GM18520 (cell line): ENCODE data around the gene WWC2.

ENCODE experiments used
- ATAC-seq: cut with Tn5 transposase; IDR thresholded peaks from one replicate; pipeline ENCODE4 v1.9.1; 2021; ENCODE audit not compliant: unreplicated experiment

The WWC2 gene

DNA sequence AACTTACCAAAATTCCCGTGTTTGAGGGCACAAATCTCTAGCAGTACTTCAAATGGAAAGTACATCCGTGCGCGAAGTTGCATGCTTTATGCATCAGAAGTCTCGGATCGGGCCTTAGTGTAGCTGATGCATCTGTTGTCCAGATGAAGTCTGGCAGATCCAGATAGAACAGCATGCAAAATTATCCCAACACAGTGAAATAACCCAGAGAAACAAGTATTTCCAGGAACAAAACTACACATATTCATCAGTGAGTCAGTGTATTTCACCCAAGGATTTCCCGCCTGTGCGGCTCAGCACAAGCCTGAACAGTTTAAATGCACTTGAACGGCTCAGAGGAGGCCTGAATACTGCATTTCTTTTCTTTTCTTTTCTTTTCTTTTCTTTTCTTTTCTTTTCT lies 250.6 kb downstream of the WWC2 start:
- no peak for ATAC-seq

DNA sequence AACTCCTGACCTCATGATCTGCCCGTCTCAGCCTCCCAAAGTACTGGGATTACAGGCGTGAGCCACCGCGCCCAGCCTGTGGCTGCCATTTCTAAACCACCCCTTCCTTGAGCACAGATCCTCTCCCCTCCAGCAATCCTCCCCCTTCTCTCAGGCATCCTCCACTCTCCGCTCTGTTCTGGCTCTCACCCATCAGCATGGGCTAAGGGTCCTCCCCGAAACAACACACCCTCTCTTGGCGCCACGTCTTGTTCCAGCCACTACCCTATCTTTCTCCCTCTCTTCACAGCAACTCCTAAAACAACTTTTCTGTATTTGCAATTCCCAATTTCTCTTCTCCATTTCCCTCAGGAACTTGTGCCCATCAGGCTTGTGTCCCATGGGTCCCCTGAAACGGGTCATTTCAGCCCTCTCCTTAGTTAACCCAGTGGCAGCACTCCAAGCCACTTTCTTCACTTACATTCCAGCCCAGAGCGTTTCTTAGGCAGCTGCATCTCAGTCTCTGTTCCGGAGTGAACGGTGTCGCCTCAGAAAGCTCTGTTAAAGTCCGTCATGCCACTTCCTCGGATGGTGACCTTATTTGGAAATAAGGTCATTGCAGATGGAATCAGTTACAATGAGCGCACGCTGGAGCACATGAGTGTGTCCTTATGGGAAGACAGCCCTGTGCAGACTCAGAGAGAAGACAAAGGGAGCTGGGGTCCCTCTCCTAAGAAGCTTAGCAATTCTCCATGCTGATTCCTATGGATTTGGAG lies 251.4 kb downstream of the WWC2 start:
- no peak for ATAC-seq

DNA sequence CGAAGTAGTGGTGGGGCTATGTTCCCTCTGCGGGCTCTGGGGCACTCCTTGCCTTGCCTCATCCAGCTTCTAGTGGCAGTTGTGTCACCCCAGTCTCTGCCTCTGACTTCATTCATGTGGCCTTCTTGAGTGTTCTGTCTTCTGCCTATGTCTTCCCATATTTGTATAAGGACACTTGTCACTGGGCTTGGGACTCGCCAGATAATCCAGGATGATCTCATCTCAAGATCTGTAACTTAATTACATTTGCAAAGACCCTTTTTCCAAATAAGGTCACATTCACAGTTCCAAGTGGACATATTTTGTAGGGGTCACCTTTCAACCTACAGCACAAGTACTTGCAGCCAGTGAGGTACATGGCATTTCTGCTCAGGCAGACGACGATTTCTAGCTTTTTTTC lies 253.5 kb downstream of the WWC2 start:
- ATAC-seq, result no peak

DNA sequence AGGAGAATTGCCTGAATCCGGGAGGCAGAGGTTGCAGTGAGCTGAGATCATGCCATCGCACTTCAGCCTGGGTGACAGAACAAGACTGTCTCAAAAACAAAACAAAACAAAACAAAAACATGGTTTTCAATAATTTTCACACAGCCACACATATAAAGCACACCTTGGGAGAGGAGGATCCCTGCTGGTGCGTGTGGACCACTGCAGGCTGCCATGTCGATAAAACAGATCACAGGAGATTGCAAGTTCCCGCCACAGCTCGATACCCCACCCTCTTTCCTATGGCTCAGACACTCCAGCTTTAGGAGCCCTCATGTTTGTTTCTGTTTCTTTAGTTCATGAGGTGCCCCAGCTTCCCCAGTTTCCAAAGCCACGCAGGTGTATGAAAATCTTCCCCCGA lies 254.5 kb downstream of the WWC2 start:
- no peak for ATAC-seq

DNA sequence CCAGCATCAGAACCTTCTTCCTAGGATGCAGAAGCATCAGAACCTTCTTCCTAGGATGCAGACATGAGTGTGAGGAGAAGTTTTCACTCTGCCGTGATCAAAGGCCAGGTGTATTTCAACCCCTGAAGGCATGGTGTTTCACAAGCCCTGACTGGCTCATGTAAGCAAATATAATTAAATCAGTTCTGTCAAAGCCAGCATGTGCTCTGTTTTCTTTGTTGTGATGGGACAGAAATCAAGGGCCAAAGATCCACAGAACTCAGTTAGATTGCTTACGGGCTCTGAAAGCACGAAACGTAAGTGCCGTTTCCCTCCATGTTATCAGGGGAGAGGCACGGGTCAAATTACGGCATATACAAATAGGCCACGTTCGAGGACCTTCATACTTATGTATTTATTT lies 255.2 kb downstream of the WWC2 start:
- ATAC-seq, result no peak

DNA sequence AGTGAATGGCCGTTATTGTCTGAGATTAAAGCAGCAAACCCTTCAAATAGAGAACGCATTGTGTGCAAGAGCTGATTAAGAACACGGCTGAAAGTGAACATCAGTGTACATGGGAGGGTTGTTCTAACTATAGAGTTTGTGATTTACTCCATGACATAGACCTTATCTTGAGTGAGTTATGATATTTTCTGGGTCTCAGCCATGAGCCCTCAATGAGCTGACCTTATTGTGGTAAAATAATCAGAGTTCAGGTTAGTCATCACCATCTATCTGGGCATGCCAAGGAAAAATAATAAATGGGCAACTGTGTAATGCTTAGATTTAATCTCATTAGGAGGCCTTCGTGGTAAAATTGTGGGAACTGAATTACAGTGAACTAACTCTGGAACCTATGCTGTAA lies 256.3 kb downstream of the WWC2 start:
- ATAC-seq, result no peak

DNA sequence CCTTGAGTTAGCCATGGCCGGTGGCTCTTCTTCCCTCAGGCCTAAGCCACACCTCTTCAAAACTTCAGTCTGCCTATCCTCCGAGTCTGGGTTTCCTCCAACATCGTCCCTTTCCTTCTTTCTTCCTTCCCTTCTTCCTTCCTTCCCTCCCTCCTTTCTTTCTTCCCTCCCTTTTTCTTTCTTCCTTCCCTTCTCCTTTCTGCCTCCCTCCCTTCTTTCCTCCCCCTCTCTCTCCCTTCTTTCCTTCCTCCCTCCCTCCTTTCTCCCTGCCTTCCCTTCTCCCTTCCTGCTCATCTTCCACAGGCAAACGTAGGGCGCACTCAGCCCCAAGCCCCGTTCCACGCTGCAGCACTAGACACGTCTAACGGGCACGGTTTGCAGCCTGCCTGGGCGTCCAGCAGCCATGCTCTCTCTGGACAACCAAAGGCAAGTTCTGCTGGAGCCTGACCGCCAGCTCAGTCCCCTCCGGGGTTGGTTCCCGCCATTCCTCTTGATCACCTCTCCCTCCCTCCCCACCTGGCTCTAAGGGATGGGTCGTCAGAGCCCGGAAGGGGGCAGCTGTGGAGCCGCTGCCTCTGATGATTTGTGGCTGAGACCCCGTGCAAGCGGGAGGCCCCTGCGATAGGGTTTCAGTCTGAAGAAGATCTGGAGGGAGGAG lies 257.2 kb downstream of the WWC2 start:
- ATAC-seq, result no peak

DNA sequence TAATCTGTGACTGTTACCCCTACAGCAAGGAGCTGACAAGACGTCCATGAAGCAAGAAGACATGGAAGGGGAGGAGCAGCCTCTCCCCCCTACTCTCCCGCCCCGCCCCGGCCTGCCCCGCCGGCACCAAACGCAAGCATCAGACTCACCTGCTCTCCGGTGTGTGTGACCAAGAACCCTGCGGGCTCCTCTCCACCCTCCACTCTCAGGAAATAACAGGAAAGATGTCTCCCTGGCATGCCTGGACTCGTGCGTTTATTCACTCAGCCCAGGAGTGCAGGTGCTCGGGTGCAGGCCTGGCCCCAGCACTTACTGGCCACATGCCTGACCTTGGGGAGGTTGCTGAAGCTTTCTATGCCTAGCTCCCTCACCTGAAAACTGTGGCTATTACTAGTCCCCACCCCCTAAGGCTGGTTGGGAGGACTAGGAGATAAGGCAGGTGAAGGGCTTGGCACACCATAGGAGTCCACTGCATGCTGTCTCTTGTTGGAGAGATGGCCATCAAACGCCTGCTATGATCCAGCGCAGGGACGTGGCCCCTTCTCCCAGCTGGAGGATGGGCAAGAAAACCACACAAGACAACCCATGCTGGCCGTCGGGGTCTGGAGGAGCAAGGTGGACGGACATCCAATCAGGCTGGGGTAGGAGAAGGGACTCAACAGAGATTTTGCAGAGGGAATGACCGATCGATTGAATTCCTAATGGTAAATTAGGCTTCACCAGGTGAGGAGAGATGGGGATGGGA lies 258.0 kb downstream of the WWC2 start:
- no peak for ATAC-seq

DNA sequence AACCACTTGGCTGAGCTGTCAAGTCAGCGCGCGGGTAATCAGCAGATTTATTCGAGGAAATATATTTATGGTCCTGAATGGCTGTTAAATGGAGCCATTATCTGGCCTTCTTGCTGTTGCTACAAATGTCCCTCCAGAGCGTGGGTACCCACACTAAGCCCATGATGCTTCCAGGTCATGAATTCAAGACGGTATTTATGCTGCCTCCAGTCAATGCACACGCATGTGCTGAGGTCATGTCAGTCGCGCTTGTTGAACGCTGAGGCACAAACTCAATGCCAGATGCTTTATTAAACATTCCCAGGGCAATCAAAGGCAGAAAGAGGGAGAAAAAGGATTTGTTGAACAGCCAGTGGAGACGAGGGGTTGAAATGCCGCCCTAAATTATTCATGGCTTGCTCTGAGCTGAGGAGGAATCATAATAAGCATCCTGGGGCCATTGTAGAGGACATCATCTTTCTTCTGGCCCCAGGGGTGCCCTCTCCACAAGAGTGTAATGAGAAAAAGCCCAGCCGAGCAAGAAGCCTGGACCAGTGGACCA lies 259.2 kb downstream of the WWC2 start:
- ATAC-seq, result no peak

DNA sequence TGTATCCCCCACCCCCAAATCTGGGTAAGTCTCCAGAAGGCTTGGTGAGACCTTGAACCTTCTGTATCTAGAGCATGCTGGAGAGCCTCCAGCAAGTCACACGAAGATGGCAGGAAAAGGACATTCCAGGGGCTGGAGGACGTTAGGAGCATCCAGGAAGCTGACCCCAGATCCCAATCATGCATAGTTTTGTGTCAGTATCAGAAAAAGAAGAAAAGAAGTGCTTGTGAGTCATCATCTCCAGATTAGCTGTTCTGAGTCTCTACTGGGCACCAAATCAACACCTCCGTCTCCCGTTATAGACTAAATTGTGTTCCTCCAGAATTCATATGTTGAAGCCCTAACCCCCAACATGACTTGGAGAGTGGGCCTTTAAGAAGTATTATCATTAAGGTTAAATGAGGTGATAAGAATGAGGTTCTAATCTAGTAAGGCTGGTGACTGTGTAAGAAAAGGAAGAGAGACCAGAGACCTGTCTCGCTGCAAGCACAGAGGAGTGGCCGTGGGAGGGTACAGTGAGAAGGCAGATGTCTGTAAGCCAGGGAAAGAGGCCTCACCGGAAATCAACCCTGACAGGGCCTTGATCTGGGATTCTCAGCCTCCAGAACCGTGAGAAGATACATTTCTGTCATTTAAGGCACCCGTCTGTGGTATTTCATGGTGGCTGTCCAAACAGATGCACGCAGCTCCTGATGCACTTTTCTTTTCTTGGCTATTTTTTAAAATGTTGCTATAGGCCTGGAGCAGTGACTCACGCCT lies 261.3 kb downstream of the WWC2 start:
- ATAC-seq, result no peak

DNA sequence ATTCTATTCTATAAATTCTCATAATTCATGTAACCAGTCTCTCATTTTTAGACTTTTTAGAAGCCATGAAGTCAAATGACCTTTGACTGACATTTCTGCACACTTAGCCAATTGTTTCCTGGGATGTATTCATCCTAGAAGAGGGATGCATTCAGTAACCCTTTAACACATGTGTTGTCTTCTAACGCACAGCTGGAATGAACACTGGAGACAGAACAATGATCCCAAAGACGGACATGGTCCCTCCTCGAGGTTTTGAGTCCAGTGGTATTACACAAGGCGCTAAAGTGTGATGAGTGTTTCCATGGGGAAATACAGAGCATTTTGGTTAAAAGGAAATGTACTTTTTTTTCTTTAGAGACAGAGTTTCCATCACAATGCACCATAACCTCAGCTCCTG lies 263.0 kb downstream of the WWC2 start:
- ATAC-seq, result no peak

DNA sequence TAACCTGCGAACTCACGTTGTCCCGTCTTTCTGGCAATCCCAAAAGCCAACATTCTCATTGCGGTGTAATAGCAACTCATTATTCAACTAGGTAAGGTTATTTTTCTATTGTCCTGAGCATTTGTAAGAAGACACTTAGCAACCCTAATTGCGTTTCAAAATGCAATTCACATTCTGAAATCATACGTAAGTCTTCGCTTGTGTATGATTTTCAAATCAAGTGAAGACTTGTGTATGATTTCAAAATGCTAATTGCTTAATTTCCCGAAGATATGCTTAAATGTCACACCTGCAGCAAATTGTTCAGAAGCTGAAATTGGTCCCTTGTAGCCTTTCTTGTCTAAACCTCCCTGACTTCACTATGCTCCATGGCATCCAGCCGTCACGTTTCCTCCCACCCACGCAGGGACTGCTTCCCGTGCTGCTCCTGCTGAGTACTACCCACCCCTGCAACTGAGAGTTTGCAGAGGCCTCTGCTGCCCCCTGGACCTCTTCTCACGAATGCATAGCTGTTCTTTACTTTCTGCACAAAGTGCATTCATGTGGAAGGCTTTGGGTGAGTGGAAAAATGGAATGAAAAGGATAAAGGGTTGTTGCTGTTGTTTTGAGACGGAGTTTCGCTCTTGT lies 264.0 kb downstream of the WWC2 start:
- ATAC-seq, result no peak

DNA sequence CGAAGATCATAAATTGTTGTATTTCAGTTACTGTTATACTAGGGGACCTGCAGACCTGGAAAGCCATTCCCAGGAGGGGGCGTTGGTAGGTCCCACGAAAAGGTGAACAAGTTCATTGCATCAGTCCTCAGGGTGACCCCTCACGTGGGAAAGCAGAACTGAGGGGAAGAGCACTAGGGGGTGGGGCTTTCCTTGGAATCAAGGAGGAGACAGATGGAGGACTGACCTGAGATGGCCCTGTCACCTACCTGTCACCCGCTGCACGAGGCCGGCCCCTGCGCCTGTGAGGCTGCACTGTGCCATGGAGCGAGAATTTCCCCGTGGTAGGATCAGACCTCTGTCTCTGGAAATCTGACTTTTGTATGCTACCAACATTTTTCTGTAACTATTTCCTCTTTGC lies 265.0 kb downstream of the WWC2 start:
- no peak for ATAC-seq

DNA sequence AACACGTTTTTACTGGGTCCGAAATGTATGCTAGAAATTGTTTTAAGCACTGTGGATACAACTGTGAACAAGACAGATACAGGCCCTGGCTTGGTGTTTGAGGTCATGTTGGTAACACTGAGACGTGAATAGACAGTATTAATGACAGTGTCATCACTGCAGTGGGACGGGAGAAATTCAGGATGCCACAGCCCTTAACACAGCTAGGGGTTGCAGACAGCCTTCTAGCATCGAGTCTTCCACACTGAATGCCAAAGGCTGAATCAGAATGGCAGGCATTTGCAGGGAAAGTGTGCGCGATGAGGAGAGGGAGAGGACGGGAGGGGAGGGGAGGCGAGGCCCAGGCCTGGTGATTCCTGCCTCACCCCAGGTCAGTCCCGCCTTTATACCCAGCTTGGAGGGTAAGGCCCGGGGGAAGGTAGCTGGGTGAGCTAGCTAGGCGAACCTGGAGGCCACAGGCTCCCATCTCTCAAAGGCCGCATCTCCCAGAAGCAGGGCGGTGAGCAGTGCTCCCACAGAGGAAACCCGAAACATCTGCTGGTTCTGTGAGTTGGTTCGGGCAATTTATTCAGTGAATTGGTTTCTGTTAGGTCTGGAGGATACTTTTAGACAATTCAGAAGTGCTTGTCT lies 267.3 kb downstream of the WWC2 start:
- ATAC-seq, result no peak

DNA sequence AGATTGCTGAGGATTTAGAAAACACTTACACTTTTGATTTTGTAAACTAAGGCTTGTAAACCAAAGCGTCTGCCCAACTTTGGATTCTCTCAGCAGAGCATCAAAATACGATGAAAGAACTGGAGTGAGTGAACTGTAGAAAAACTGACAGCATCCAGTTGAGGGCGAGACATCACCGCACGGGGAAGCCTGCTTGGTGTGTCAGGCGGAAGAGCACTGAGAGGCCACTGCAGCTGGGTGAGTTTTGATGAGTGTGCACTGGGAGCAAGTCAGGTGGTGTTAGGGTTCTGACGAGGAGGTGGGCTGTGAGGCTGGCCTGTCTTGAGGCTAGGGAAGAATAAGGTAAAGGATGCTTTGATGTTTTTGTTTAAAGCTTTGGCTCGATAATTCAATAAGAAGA lies 270.0 kb downstream of the WWC2 start:
- ATAC-seq, result no peak
